HepG2 (cell line): ENCODE data around the gene UTRN. TPM values are rescaled to one million over a fixed set of nuclear protein-coding genes. Genes with fewer than 3 reads are reported as not detected.

Experiments
- ASH2L ChIP-seq: fragments of 300-600, 200-600 bp; sonication (generic); IDR thresholded peaks from 2 replicates; pipeline ENCODE4 v1.7.0; 2017; ENCODE audit warnings: low read depth, mild to moderate bottlenecking, moderate library complexity, mixed read lengths, low read length; ENCODE audit not compliant: insufficient read length
- CSRNP2 ChIP-seq: sonication (generic); formaldehyde crosslinking; conservative IDR thresholded peaks from 2 replicates; pipeline ENCODE4 v1.8.0; 2022; ENCODE audit warnings: low read depth, missing genetic modification reagents
- ELF3 ChIP-seq: IDR thresholded peaks from 2 replicates; pipeline ENCODE4 v1.6.1; 2016; ENCODE audit warnings: missing genetic modification reagents, missing compliant biosample characterization
- ETV5 ChIP-seq: IDR thresholded peaks from 2 replicates; pipeline ENCODE4 v1.6.1; 2018; ENCODE audit warnings: missing biosample characterization, missing genetic modification reagents, inconsistent platforms, borderline replicate concordance
- GATAD2A ChIP-seq: IDR thresholded peaks from 2 replicates; pipeline ENCODE4 v1.6.1; 2016
- KDM4B ChIP-seq: sonication (generic); formaldehyde crosslinking; IDR thresholded peaks from 2 replicates; pipeline ENCODE4 v1.4.0; 2020; ENCODE audit warnings: missing genetic modification reagents
- KDM5A ChIP-seq: fragments of 200-600 bp; sonication (generic); IDR thresholded peaks from 2 replicates; pipeline ENCODE4 v1.7.0; 2018; ENCODE audit warnings: antibody characterized with exemption, mild to moderate bottlenecking, low read length, borderline replicate concordance
- MAF1 ChIP-seq: sonication (generic); formaldehyde crosslinking; IDR thresholded peaks from 2 replicates; pipeline ENCODE4 v1.5.0; 2020; ENCODE audit warnings: missing genetic modification reagents, borderline replicate concordance
- MBD4 ChIP-seq: IDR thresholded peaks from 2 replicates; pipeline ENCODE4 v1.6.1; 2012; ENCODE audit warnings: low read length, inconsistent platforms, borderline replicate concordance
- MXI1 ChIP-seq: IDR thresholded peaks from 3 replicates; pipeline ENCODE4 v1.6.1; 2012; ENCODE audit warnings: low read depth, low read length, inconsistent platforms, borderline replicate concordance
- NFKB2 ChIP-seq: sonication (generic); formaldehyde crosslinking; IDR thresholded peaks from 2 replicates; pipeline ENCODE4 v1.4.0; 2020; ENCODE audit warnings: missing genetic modification reagents, borderline replicate concordance
- PAX8 ChIP-seq: sonication (generic); formaldehyde crosslinking; IDR thresholded peaks from 2 replicates; pipeline ENCODE4 v1.8.0; 2022; ENCODE audit warnings: mild to moderate bottlenecking, missing genetic modification reagents, borderline replicate concordance
- RFX3 ChIP-seq: IDR thresholded peaks from 2 replicates; pipeline ENCODE4 v1.6.1; 2016; ENCODE audit warnings: missing biosample characterization, missing genetic modification reagents
- RFX5 ChIP-seq: IDR thresholded peaks from 2 replicates; pipeline ENCODE4 v1.6.1; 2011; ENCODE audit warnings: low read depth, low read length, improper control_type of control experiment
- RFXAP ChIP-seq: sonication (generic); formaldehyde crosslinking; IDR thresholded peaks from 2 replicates; pipeline ENCODE4 v1.4.0; 2020; ENCODE audit warnings: missing genetic modification reagents, borderline replicate concordance
- RORA ChIP-seq: sonication (generic); formaldehyde crosslinking; IDR thresholded peaks from 2 replicates; pipeline ENCODE4 v1.5.0; 2020; ENCODE audit warnings: mild to moderate bottlenecking, missing genetic modification reagents, moderate library complexity
- THAP11 ChIP-seq: IDR thresholded peaks from 2 replicates; pipeline ENCODE4 v1.6.1; 2016; ENCODE audit warnings: missing biosample characterization, missing genetic modification reagents
- WIZ ChIP-seq: sonication (generic); formaldehyde crosslinking; IDR thresholded peaks from 2 replicates; pipeline ENCODE4 v1.5.1; 2020; ENCODE audit warnings: mild to moderate bottlenecking, missing genetic modification reagents
- ZBTB38 ChIP-seq: sonication (generic); formaldehyde crosslinking; IDR thresholded peaks from 2 replicates; pipeline ENCODE4 v1.5.1; 2020; ENCODE audit warnings: mild to moderate bottlenecking, missing genetic modification reagents
- ZNF367 ChIP-seq: sonication (generic); formaldehyde crosslinking; IDR thresholded peaks from 2 replicates; pipeline ENCODE4 v1.4.0; 2020; ENCODE audit warnings: missing genetic modification reagents, borderline replicate concordance
- ZNF576 ChIP-seq: sonication (generic); formaldehyde crosslinking; IDR thresholded peaks from 2 replicates; pipeline ENCODE4 v1.4.0; 2020; ENCODE audit warnings: mild to moderate bottlenecking, missing genetic modification reagents
- ZNF660 ChIP-seq: sonication (generic); formaldehyde crosslinking; IDR thresholded peaks from 2 replicates; pipeline ENCODE4 v1.5.1; 2020; ENCODE audit warnings: mild to moderate bottlenecking, low read depth, missing genetic modification reagents, borderline replicate concordance
- ZNF747 ChIP-seq: sonication (generic); formaldehyde crosslinking; IDR thresholded peaks from 2 replicates; pipeline ENCODE4 v1.8.1; 2023; ENCODE audit warnings: missing genetic modification reagents, mild to moderate bottlenecking, borderline replicate concordance
- ZNF83 ChIP-seq: sonication (generic); formaldehyde crosslinking; IDR thresholded peaks from 2 replicates; pipeline ENCODE4 v1.4.0; 2020; ENCODE audit warnings: missing genetic modification reagents, mild to moderate bottlenecking, borderline replicate concordance
- polyA plus RNA-seq, 8 experiments: library from polyadenylated mRNA; depleted of rRNA in 3 of 8; stranded (reverse) in 7 of 8; unstranded in 1 of 8; fragments of >200 nt; fragmentation: Illumina TruSeq in 4 of 8; extraction: Trizol in 4 of 8; gene quantifications; 2 replicates each; pipeline versions ENCODE4 v1.2.1 to v1.2.3, GENCODE V29; 2011 to 2016; ENCODE audit warnings: low read depth in 4 of 8, missing spikeins in 1 of 8, mixed read lengths in 1 of 8; ENCODE audit not compliant: insufficient read depth in 1 of 8
- total RNA-seq, 5 experiments: library from RNA; depleted of rRNA; stranded (reverse); fragments of >200 nt; fragmentation: Illumina TruSeq; extraction: Trizol; gene quantifications; 2 replicates each; pipeline ENCODE4 v1.2.3, GENCODE V29; 2016; ENCODE audit warnings: low read depth in 1 of 5
- TF ChIP-seq, protein P1 (sequence below): sonication (generic); formaldehyde crosslinking; IDR thresholded peaks from 2 replicates; pipeline ENCODE4 v1.8.0; 2022; ENCODE audit warnings: low read depth, missing genetic modification reagents
- TF ChIP-seq, protein P2 (sequence below): sonication (generic); formaldehyde crosslinking; IDR thresholded peaks from 2 replicates; pipeline ENCODE4 v1.9.0; 2021; ENCODE audit warnings: missing genetic modification reagents, mild to moderate bottlenecking, borderline replicate concordance

UTRN gene
- total and polyA plus RNA-seq, 2 of the 13 experiments (the other 11 are each of a cell fraction or from before 2014, with no cell fraction given): 102 to 116 TPM

DNA sequence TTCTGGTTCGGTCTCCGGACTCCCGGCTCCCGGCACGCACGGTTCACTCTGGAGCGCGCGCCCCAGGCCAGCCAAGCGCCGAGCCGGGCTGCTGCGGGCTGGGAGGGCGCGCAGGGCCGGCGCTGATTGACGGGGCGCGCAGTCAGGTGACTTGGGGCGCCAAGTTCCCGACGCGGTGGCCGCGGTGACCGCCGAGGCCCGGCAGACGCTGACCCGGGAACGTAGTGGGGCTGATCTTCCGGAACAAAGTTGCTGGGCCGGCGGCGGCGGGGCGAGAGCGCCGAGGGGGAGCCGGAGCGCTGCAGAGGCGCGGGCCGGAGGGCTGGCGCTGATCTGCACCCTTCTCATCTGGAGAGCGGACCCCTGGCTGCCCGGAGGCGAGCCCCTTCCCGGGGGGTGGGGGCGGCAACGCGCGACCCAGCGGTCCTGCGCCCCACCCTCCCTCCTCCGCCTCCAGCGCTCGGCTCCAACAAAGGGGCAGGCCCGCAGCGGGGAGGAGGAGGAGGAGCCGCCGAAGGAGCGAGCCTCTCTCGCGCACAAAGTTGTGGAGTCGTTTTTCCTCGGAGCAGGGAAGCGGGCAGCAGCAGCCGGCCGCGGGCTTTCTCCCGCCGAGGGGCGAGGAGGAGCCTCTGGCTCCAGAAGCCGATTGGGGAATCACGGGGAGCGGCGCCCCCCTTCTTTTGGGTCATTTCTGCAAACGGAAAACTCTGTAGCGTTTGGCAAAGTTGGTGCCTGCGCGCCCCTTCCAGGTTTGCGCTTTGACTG, at the start of gene UTRN (continued):
- no peak; the same call in 1 of the 2 replicates for TF ChIP-seq PAX8 (CRISPR knock-in tag)
- peak; percentile 27; the same call in 1 of the 2 replicates for TF ChIP-seq ZNF367 (CRISPR knock-in tag)
- peak; percentile 76; the same call in 1 of the 2 replicates for TF ChIP-seq MAF1 (CRISPR knock-in tag)
- peak; percentile 77 for TF ChIP-seq ETV5 (CRISPR knock-in tag)
- TF ChIP-seq RFXAP (CRISPR knock-in tag): peak; percentile 70; the same call in 1 of the 2 replicates
- TF ChIP-seq WIZ (CRISPR knock-in tag): no peak; the same call in 1 of the 2 replicates
- TF ChIP-seq RFX5: no peak; the same call in 1 of the 2 replicates
- TF ChIP-seq ZNF660 (CRISPR knock-in tag): no peak
- TF ChIP-seq RORA: no peak
- peak; percentile 92 for TF ChIP-seq ZBTB38 (CRISPR knock-in tag)
- TF ChIP-seq RFX3: 0 out of 2 replicates have a peak, but pooled peaks have one; percentile 3
- peak; percentile 69 for TF ChIP-seq THAP11
- TF ChIP-seq CSRNP2 (CRISPR knock-in tag): no peak
- peak; percentile 85 for TF ChIP-seq ASH2L
- TF ChIP-seq, protein P1, sequence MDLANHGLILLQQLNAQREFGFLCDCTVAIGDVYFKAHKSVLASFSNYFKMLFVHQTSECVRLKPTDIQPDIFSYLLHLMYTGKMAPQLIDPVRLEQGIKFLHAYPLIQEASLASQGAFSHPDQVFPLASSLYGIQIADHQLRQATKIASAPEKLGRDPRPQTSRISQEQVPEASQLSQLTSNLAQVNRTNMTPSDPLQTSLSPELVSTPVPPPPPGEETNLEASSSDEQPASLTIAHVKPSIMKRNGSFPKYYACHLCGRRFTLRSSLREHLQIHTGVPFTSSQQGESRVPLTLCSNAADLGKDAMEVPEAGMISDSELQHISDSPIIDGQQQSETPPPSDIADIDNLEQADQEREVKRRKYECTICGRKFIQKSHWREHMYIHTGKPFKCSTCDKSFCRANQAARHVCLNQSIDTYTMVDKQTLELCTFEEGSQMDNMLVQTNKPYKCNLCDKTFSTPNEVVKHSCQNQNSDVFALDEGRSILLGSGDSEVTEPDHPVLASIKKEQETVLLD: peak; percentile 88
- peak; percentile 32; the same call in 1 of the 2 replicates for TF ChIP-seq KDM5A
- TF ChIP-seq KDM4B: peak; percentile 86
- peak; percentile 99 for TF ChIP-seq ZNF747 (CRISPR knock-in tag)
- peak; percentile 95 for TF ChIP-seq NFKB2 (CRISPR knock-in tag)
- no peak for TF ChIP-seq MBD4
- TF ChIP-seq ELF3 (CRISPR knock-in tag): peak; percentile 86
- TF ChIP-seq MXI1: peak; percentile 53; the same call in 2 of the 3 replicates
- TF ChIP-seq ZNF83 (CRISPR knock-in tag): no peak; the same call in 1 of the 2 replicates
- no peak for TF ChIP-seq ZNF576 (CRISPR knock-in tag)
- TF ChIP-seq, protein P2, sequence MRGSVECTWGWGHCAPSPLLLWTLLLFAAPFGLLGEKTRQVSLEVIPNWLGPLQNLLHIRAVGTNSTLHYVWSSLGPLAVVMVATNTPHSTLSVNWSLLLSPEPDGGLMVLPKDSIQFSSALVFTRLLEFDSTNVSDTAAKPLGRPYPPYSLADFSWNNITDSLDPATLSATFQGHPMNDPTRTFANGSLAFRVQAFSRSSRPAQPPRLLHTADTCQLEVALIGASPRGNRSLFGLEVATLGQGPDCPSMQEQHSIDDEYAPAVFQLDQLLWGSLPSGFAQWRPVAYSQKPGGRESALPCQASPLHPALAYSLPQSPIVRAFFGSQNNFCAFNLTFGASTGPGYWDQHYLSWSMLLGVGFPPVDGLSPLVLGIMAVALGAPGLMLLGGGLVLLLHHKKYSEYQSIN (CRISPR knock-in tag): 0 out of 2 replicates have a peak, but pooled peaks have one; percentile 18
- TF ChIP-seq GATAD2A (CRISPR knock-in tag): peak; percentile 10; the same call in 1 of the 2 replicates
